ENCODE data around the gene HMGXB4. TPM values are rescaled to one million over a fixed set of nuclear protein-coding genes. Genes with fewer than 3 reads are reported as not detected.
"Not testable (repeated sequence)": the region's sequence is repeated elsewhere in the genome, so short reads cannot be mapped to it uniquely, and the experiment has no call there.

HMGXB4 gene
- total RNA-seq, 4 donors from 2014 or later, result 12.4 to 19.9 (median 17.0) TPM

DNA sequence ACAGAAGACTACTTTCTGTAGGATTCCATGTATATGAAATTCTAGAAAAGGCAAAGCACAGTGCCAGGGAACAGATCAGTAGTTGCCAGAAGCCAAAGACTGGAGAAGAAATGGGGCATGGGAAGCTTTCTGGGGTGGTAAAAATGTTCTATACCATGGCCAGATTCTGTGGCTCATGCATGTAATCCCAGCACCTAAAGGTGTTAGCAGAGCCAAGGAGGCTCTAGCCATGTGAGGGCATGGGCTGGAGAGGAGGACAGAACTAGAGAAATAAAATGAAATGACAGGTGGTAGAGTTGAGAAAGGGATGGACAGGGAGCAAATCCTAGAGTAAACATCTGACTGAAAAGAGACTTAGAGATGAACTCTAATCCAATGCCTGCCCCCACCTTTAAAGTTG, 26.9 kb upstream of the HMGXB4 start:
- Histone ChIP-seq H3K27me3 (peaks cover 0 to 44% (median 0%) of the 10 kb centered on the region in 4 donors), H3K27ac (replicated peaks in 1 of 4) (no peak overlapping the region), H3K4me1 (no peaks in the 10 kb centered on the region), H3K9me3 (peaks cover 0 to 5% (median 0%) of the 10 kb centered on the region in 4 donors), H3K36me3 (no peaks in the 10 kb centered on the region), H3K4me3 (no peak overlapping the region)
- TF ChIP-seq POLR2AphosphoS5 (IDR thresholded peaks at IDR 0.05), result no peak
- TF ChIP-seq POLR2A (IDR thresholded peaks at IDR 0.05; ENCODE audit: low read depth), result no peak
- TF ChIP-seq, protein P1, sequence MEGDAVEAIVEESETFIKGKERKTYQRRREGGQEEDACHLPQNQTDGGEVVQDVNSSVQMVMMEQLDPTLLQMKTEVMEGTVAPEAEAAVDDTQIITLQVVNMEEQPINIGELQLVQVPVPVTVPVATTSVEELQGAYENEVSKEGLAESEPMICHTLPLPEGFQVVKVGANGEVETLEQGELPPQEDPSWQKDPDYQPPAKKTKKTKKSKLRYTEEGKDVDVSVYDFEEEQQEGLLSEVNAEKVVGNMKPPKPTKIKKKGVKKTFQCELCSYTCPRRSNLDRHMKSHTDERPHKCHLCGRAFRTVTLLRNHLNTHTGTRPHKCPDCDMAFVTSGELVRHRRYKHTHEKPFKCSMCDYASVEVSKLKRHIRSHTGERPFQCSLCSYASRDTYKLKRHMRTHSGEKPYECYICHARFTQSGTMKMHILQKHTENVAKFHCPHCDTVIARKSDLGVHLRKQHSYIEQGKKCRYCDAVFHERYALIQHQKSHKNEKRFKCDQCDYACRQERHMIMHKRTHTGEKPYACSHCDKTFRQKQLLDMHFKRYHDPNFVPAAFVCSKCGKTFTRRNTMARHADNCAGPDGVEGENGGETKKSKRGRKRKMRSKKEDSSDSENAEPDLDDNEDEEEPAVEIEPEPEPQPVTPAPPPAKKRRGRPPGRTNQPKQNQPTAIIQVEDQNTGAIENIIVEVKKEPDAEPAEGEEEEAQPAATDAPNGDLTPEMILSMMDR (IDR thresholded peaks at IDR 0.05), result no peak
- no peak for TF ChIP-seq EP300 (IDR thresholded peaks at IDR 0.05)
- no peak for DNase-seq (ENCODE audit: extremely low spot score)
- intact Hi-C loops (cut with DNase I), result no loop called here

GRCh38 chr22:35230839-35231584, 26.3 kb upstream of the HMGXB4 start:
- no peak for DNase-seq (ENCODE audit: extremely low spot score)
- H3K4me1 ChIP-seq, result no peaks in the 10 kb centered on the region
- no peaks in the 10 kb centered on the region for H3K36me3 ChIP-seq
- peaks cover 0 to 5% (median 0%) of the 10 kb centered on the region in 4 donors for H3K9me3 ChIP-seq
- peaks cover 0 to 38% (median 0%) of the 10 kb centered on the region in 4 donors for H3K27me3 ChIP-seq
- no peak for TF ChIP-seq EP300 (IDR thresholded peaks at IDR 0.05)
- no peak for TF ChIP-seq POLR2A (IDR thresholded peaks at IDR 0.05; ENCODE audit: low read depth)
- TF ChIP-seq POLR2AphosphoS5 (IDR thresholded peaks at IDR 0.05), result no peak
- TF ChIP-seq, protein P1 (IDR thresholded peaks at IDR 0.05), result no peak
- no peak overlapping the region for H3K4me3 ChIP-seq
- WGBS, result 55% methylated on average over 16 of the region's 16 CpGs
- intact Hi-C loops (cut with DNase I), result no loop called here
- no peak overlapping the region for H3K27ac ChIP-seq (replicated peaks in 1 of 4)

GRCh38 chr22:35231585-35232084, 25.7 kb upstream of the HMGXB4 start:
- H3K27ac ChIP-seq (replicated peaks in 1 of 4), result no peak overlapping the region
- no peak for TF ChIP-seq EP300 (IDR thresholded peaks at IDR 0.05)
- TF ChIP-seq, protein P1 (IDR thresholded peaks at IDR 0.05), result peak; percentile 52 to 81 (median 57)
- intact Hi-C loops (cut with DNase I), result no loop called here
- H3K36me3 ChIP-seq, result no peaks in the 10 kb centered on the region
- H3K9me3 ChIP-seq, result peaks cover 0 to 10% (median 0%) of the 10 kb centered on the region in 4 donors
- H3K4me3 ChIP-seq, result no peak overlapping the region
- peaks cover 0 to 37% (median 0%) of the 10 kb centered on the region in 4 donors for H3K27me3 ChIP-seq
- 18% methylated on average over 6 of the region's 7 CpGs for WGBS
- no peaks in the 10 kb centered on the region for H3K4me1 ChIP-seq
- DNase-seq (ENCODE audit: extremely low spot score), result no peak

DNA sequence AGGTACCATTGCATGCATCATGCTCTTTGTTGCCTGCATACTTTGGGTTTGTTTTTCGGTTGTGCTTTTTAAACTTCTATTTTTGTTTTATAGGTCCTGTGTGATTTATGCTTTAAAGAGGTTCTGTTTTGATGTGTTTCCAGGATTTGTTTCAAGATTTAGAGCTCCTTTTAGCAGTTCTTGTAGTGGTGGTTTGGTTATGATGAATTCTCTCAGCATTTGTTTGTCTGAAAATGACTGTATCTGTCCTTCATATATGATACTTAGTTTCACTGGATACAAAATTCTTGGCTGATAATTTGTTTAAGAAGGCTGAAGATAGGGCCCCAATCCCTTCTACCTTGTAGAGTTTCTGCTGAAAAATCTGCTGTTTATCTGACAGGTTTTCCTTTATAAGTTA, 18.5 kb upstream of the HMGXB4 start:
- not testable (repeated sequence) for H3K36me3 ChIP-seq

DNA sequence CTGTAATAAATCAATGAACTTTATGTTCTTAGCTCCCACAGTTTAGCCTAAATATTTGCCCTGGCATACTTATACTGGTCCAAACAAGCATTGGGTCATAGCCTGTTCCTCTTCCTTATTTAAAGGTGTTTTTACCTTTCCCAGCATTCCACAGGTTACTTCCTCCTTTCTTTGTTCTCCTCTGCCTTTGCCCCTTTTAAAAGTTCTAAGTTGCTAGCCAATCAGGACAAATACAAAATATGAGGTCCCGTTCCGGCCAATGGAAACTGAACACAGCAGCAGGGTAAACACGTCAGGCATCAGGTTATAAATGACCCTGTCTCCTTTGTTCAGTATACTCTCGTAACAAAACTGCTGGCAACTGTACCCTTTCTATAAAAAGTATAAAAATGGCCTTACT, 12.8 kb upstream of the HMGXB4 start:
- H3K27ac ChIP-seq (replicated peaks in 1 of 4); H3K9me3 ChIP-seq; DNase-seq (ENCODE audit: extremely low spot score); H3K4me1 ChIP-seq; intact Hi-C loops (cut with DNase I); H3K4me3 ChIP-seq; H3K36me3 ChIP-seq: not testable (repeated sequence)
- 56% methylated on average over 4 of the region's 4 CpGs for WGBS
- peaks cover 0 to 15% (median 0%) of the 10 kb centered on the region in 4 donors for H3K27me3 ChIP-seq

More for the DNA sequence above, 18.5 kb upstream of the HMGXB4 start:
- WGBS, result 93% methylated on average over 1 of the region's 1 CpG
- intact Hi-C loops (cut with DNase I); H3K4me3 ChIP-seq; H3K27ac ChIP-seq (replicated peaks in 1 of 4); H3K27me3 ChIP-seq; DNase-seq (ENCODE audit: extremely low spot score); H3K4me1 ChIP-seq; H3K9me3 ChIP-seq: not testable (repeated sequence)

DNA sequence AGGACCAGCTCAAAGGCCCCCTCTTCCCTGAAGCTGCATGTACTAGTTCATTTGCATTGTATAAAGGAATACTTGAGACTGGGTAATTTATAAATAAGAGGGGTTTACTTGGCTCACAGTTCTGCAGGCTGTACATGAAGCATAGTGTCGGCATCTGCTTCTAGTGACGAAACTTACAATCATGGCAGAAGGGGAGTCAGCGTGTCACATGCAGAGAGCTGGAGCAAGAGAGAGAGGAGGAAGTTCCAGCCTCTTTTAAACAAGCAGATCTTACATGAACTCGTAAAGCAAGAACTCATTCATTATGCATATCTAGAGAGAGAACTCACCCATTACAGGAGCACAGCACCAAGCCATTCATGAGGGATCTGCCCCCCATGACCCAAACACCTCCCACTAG, 7.1 kb upstream of the HMGXB4 start:
- TF ChIP-seq POLR2A (IDR thresholded peaks at IDR 0.05; ENCODE audit: low read depth) (no peak), EP300 (IDR thresholded peaks at IDR 0.05) (no peak), POLR2AphosphoS5 (IDR thresholded peaks at IDR 0.05) (no peak)
- TF ChIP-seq, protein P1 (IDR thresholded peaks at IDR 0.05), result no peak
- no peak for DNase-seq (ENCODE audit: extremely low spot score)
- Histone ChIP-seq H3K9me3 (no peaks in the 10 kb centered on the region), H3K27ac (replicated peaks in 1 of 4) (no peak overlapping the region), H3K4me3 (no peak overlapping the region), H3K36me3 (no peaks in the 10 kb centered on the region), H3K4me1 (no peaks in the 10 kb centered on the region), H3K27me3 (peaks cover 0 to 20% (median 0%) of the 10 kb centered on the region in 4 donors)
- WGBS, result 78% methylated on average over 4 of the region's 4 CpGs
- intact Hi-C loops (cut with DNase I), result no loop called here

All from esophagus muscularis mucosa (tissue), 4 donors.